HFFc6 (cell line): Measurements from ENCODE around the gene GEMIN8. TPM values are rescaled to one million over a fixed set of nuclear protein-coding genes. Genes with fewer than 3 reads are reported as not detected.

Experiments
- DNase-seq: peaks from one replicate; pipeline ENCODE4 v3.0.0-alpha.2; 2018
- H3K27ac Mint-ChIP-seq: 2 replicates; pipeline ENCODE4 v1.8.0; 2020; ENCODE audit warnings: mild to moderate bottlenecking, mixed read lengths
- H3K27me3 Mint-ChIP-seq: 2 replicates; pipeline ENCODE4 v1.8.0; 2021; ENCODE audit warnings: mild to moderate bottlenecking, moderate library complexity, mixed read lengths; ENCODE audit not compliant: insufficient read depth
- H3K36me3 Mint-ChIP-seq: 2 replicates; pipeline ENCODE4 v1.8.0; 2021; ENCODE audit warnings: low read depth, mixed read lengths
- H3K4me1 Mint-ChIP-seq: 2 replicates; pipeline ENCODE4 v1.8.0; 2020; ENCODE audit warnings: low read depth, mixed read lengths
- H3K4me3 Mint-ChIP-seq: 2 replicates; pipeline ENCODE4 v1.8.0; 2020; ENCODE audit warnings: mild to moderate bottlenecking, moderate library complexity, mixed read lengths
- H3K9me3 Mint-ChIP-seq: 2 replicates; pipeline ENCODE4 v1.8.0; 2020; ENCODE audit warnings: mild to moderate bottlenecking, mixed read lengths
- CTCF ChIP-seq: fragments of 200-600 bp; sonication (generic); IDR thresholded peaks from 2 replicates; pipeline ENCODE4 v1.5.0; 2021; ENCODE audit warnings: antibody characterized with exemption, mild to moderate bottlenecking
- total RNA-seq, 6 experiments: library from RNA; stranded (reverse); fragmentation: NEBNext Ultra II Directional; extraction: Animal tissue kit (Norgen Biotek cat#: 25700); gene quantifications; 2 replicates in 1 of 6; 3 replicates in 5 of 6; pipeline ENCODE4 v1.2.3, GENCODE V29; 2021

Gene GEMIN8
- total RNA-seq, 6 experiments from 2014 or later: 10.1 to 12.9 (median 11.8) TPM

- H3K27me3 Mint-ChIP-seq: peaks cover 2% of the 10 kb centered on the region; the same call in 1 of the 2 replicates
- no peak overlapping the region for H3K27ac Mint-ChIP-seq
- H3K9me3 Mint-ChIP-seq: no peaks in the 10 kb centered on the region
- no peaks in the 10 kb centered on the region for H3K4me1 Mint-ChIP-seq
- H3K36me3 Mint-ChIP-seq: no peaks in the 10 kb centered on the region
- DNase-seq: no peak
- H3K4me3 Mint-ChIP-seq: no peak overlapping the region
- TF ChIP-seq CTCF: no peak
Measured at GRCh38 chrX:14043209-14043608, 13.5 kb upstream of the GEMIN8 start.

- H3K9me3 Mint-ChIP-seq: no peaks in the 10 kb centered on the region
- H3K27me3 Mint-ChIP-seq: peaks cover 2% of the 10 kb centered on the region; the same call in 1 of the 2 replicates
- no peaks in the 10 kb centered on the region for H3K36me3 Mint-ChIP-seq
- H3K4me3 Mint-ChIP-seq: no peak overlapping the region
- H3K4me1 Mint-ChIP-seq: no peaks in the 10 kb centered on the region
- peak; percentile 18 for DNase-seq
- TF ChIP-seq CTCF: peak; percentile 79
- no peak overlapping the region for H3K27ac Mint-ChIP-seq
Measured at GRCh38 chrX:14039344-14039743, 9.7 kb upstream of the GEMIN8 start.

DNA sequence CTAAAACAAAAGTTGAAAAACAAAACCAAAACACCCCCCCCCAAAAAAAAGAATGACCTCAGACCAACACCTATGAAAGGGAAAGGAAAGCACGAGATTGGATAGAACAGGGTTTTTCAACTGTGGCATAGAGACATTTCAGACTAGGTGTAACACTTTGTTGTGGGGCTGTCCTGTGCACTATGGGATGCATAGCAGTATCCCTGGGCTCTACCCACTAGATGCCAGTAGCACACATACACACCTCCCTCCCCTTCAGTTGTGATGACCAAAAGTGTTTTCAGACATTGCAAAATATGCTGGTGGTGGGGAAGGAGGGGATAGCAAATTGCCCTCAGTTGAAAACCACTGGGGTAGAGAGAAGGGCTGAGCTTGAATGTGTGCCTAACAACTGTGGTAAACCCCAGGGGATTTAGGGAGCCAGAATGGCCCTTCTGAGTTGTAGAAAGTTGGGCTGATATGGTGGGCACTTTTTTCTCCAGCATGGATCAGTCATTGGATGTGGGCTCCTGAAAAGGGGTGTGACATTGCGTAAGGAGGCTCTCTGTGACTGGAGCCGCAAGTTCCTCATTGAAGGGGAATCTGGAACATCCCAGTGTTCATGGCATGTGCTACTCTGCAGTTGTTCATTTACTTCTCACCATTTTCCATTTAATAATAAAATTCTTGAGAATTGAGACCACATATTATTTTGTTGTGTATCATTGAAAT, 8.8 kb upstream of the GEMIN8 start:
- TF ChIP-seq CTCF: no peak
- no peaks in the 10 kb centered on the region for H3K36me3 Mint-ChIP-seq

DNA sequence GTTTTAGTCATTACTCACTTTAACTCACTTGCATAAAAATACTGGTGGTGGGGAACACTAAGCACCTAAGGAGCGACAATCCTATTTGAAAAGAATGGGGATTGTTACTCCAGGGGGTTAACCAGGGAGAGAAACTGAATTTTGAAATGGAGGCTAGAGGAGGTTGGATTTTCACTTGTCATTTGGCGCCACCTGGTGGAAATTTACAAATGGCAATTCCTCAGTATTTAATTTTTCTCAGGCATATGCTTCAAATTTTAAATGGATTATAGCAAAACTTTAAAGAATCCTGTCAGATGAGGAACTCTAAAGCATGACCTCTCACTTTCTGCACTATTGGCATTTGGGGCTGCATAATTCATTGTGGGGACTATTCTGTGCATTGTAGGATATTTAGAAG, 2.7 kb upstream of the GEMIN8 start:
- Mint-ChIP-seq H3K9me3 (no peaks in the 10 kb centered on the region), H3K4me3 (no peak overlapping the region), H3K27me3 (no peaks in the 10 kb centered on the region), H3K27ac (no peak overlapping the region), H3K4me1 (peaks cover 14% of the 10 kb centered on the region), H3K36me3 (no peaks in the 10 kb centered on the region)
- DNase-seq: peak; percentile 22
- TF ChIP-seq CTCF: peak; percentile 84

More for the DNA sequence above, 8.8 kb upstream of the GEMIN8 start:
- Mint-ChIP-seq H3K4me1 (no peaks in the 10 kb centered on the region), H3K27me3 (peaks cover 2% of the 10 kb centered on the region; the same call in 1 of the 2 replicates), H3K4me3 (no peak overlapping the region), H3K9me3 (no peaks in the 10 kb centered on the region), H3K27ac (no peak overlapping the region)
- DNase-seq: no peak

- peak overlapping the region; percentile 99 for H3K27ac Mint-ChIP-seq
- H3K4me3 Mint-ChIP-seq: peak overlapping the region; percentile 96
- H3K4me1 Mint-ChIP-seq: peaks cover 23% of the 10 kb centered on the region
- no peak for TF ChIP-seq CTCF
- no peaks in the 10 kb centered on the region for H3K27me3 Mint-ChIP-seq
- DNase-seq: peak; percentile 18
- H3K9me3 Mint-ChIP-seq: no peaks in the 10 kb centered on the region
- no peaks in the 10 kb centered on the region; the same call in 1 of the 2 replicates for H3K36me3 Mint-ChIP-seq
Measured at GRCh38 chrX:14030174-14030530, 460 bp upstream of the GEMIN8 start.
